Stomach (tissue), 9 donors: ENCODE results near the gene SSH2. TPM values are rescaled to one million over a fixed set of nuclear protein-coding genes. Genes with fewer than 3 reads are reported as not detected.

Source experiments
- DNase-seq, 2 donors: peaks; one replicate each; pipeline versions ENCODE4 v3.0.0 to v3.0.0-alpha.2; 2013 to 2019
- H3K27ac ChIP-seq, 5 donors: fragments of 200-600 bp in 4 of 5; sonication (generic) in 4 of 5; one replicate each; pipeline ENCODE4 v1.5.1; 2013 to 2019; ENCODE audit warnings: mild to moderate bottlenecking in 1 of 5, moderate library complexity in 1 of 5
- H3K27me3 ChIP-seq, 3 donors: fragments of 200-600 bp; sonication (generic); one replicate each; pipeline ENCODE4 v1.5.1; 2017 to 2019; ENCODE audit warnings: mixed run types in 1 of 3
- H3K36me3 ChIP-seq, 4 donors: fragments of 200-600 bp; sonication (generic); 1 replicate in 3 of 4; 2 replicates in 1 of 4; pipeline ENCODE4 v1.5.1; 2016 to 2019
- H3K4me1 ChIP-seq, 4 donors: fragments of 200-600 bp; sonication (generic); one replicate each; pipeline ENCODE4 v1.5.1; 2016 to 2019
- H3K4me3 ChIP-seq, 4 donors: fragments of 200-600 bp; sonication (generic) in 3 of 4; one replicate each; pipeline ENCODE4 v1.5.1; 2016 to 2019; ENCODE audit warnings: mild to moderate bottlenecking in 1 of 4
- H3K9me3 ChIP-seq, 4 donors: fragments of 200-600 bp; sonication (generic); one replicate each; pipeline ENCODE4 v1.5.1; 2016 to 2019
- EP300 ChIP-seq: sonication (generic); formaldehyde crosslinking; IDR thresholded peaks from one replicate; pipeline ENCODE4 v1.6.1; 2017; ENCODE audit warnings: antibody characterized with exemption
- POLR2A ChIP-seq, 4 donors: fragments of 450-650 bp; IDR thresholded peaks; one replicate each; pipeline ENCODE4 v1.6.1; 2016; ENCODE audit warnings: antibody characterized with exemption in 4 of 4, control low read depth in 2 of 4, mild to moderate bottlenecking in 1 of 4, moderate library complexity in 1 of 4
- POLR2AphosphoS5 ChIP-seq, 3 donors: sonication (generic); formaldehyde crosslinking; IDR thresholded peaks; one replicate each; pipeline ENCODE4 v1.6.1; 2016; ENCODE audit warnings: antibody characterized with exemption in 3 of 3
- WGBS, 5 donors: extraction: QIAGEN DNeasy Blood & Tissue Kit in 3 of 5; methylation state at CpG; one replicate each; pipeline versions ENCODE4 v1.1.5 to v1.1.7; 2013 to 2018; 5-methylcytosine and 5-hydroxymethylcytosine counted together
- intact Hi-C: fragments of 100-400 bp; cut with DNase I; formaldehyde crosslinking; loops from one replicate; pipeline ENCODE4 v1.15.1; 2023; ENCODE audit warnings: low total_unique reads
- polyA plus RNA-seq, 3 donors: library from polyadenylated mRNA; stranded (reverse); fragments of 200-250 nt; gene quantifications; one replicate each; pipeline ENCODE4 v1.2.3, GENCODE V29; 2013
- total RNA-seq, 5 donors: library from RNA; depleted of rRNA; stranded (reverse); fragments of >200 nt; gene quantifications; one replicate each; pipeline versions ENCODE4 v1.1.0 to v1.2.3, GENCODE V29; 2014 to 2016
- TF ChIP-seq, protein P1 (sequence below), 7 experiments: fragments of 450-650 bp in 4 of 7; fragments of 200-600 bp in 3 of 7; sonication (generic) in 3 of 7; IDR thresholded peaks; one replicate each; pipeline ENCODE4 v1.5.1; 2016 to 2019; ENCODE audit warnings: antibody characterized with exemption in 7 of 7, control low read depth in 2 of 7, mild to moderate bottlenecking in 1 of 7
- donor health status: healthy with polysubstance abuse.
- donor health status: Bipolar disorder and iron deficiency.
- donor health status: healthy.

The SSH2 gene
- total and polyA plus RNA-seq, 8 donors: 7.8 to 44.9 (median 24.1) TPM

DNA sequence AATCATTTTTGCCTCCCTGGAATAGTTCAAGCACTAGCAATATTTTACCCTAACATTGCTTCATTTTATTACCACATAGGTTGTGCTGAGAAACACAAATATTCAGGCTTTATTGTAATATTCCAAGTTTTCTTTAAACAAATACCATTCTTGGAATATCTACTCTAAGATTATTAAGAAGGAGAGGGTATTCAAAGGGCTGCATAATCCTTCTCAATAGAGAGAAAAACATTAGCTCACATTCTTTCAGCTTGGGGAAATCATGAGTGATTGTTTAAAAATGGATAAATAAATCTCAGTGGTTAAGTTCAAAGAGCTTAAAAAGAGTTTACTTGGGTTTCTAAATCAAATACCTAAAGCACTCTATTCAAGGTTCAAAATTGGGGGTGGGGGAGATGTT, 195.4 kb downstream of the SSH2 start:
- H3K4me3 ChIP-seq: no peak overlapping the region
- H3K9me3 ChIP-seq: no peaks in the 10 kb centered on the region
- peaks cover 0 to 6% (median 4%) of the 10 kb centered on the region in 4 donors for H3K36me3 ChIP-seq
- TF ChIP-seq EP300 (no peak), POLR2AphosphoS5 (IDR thresholded peaks at IDR 0.05) (no peak), POLR2A (IDR thresholded peaks at IDR 0.05) (no peak)
- TF ChIP-seq, protein P1, sequence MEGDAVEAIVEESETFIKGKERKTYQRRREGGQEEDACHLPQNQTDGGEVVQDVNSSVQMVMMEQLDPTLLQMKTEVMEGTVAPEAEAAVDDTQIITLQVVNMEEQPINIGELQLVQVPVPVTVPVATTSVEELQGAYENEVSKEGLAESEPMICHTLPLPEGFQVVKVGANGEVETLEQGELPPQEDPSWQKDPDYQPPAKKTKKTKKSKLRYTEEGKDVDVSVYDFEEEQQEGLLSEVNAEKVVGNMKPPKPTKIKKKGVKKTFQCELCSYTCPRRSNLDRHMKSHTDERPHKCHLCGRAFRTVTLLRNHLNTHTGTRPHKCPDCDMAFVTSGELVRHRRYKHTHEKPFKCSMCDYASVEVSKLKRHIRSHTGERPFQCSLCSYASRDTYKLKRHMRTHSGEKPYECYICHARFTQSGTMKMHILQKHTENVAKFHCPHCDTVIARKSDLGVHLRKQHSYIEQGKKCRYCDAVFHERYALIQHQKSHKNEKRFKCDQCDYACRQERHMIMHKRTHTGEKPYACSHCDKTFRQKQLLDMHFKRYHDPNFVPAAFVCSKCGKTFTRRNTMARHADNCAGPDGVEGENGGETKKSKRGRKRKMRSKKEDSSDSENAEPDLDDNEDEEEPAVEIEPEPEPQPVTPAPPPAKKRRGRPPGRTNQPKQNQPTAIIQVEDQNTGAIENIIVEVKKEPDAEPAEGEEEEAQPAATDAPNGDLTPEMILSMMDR (IDR thresholded peaks at IDR 0.05): no peak
- intact Hi-C loops: no loop called here
- H3K27me3 ChIP-seq: no peaks in the 10 kb centered on the region
- no peak overlapping the region for H3K27ac ChIP-seq
- DNase-seq: no peak
- peaks cover 0 to 36% (median 9%) of the 10 kb centered on the region in 4 donors for H3K4me1 ChIP-seq

DNA sequence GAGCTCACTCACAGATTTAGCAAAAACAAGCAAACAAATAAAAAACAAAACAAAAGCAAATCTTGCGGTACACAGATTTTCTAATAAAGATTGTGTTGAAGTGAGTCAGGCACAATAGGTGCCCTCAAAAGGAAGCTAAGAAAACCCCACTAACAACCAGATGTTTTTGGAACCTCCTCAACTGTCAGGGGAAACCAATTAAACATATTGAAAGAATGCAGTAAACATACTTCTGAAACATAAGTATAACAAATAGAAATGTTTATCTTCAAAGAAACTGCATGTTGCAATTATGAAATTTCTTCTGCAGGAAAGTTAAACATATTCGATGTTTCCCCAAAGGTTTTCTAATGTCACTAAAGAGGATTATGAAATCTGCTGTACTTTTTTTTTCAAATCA, 196.9 kb downstream of the SSH2 start:
- H3K4me1 ChIP-seq: peaks cover 0 to 36% (median 8%) of the 10 kb centered on the region in 4 donors
- intact Hi-C loops: no loop called here
- DNase-seq: no peak
- H3K27me3 ChIP-seq: no peaks in the 10 kb centered on the region
- H3K9me3 ChIP-seq: peaks cover 0 to 3% (median 0%) of the 10 kb centered on the region in 4 donors
- H3K36me3 ChIP-seq: peaks cover 0 to 6% (median 4%) of the 10 kb centered on the region in 4 donors
- TF ChIP-seq, protein P1 (IDR thresholded peaks at IDR 0.05): no peak
- TF ChIP-seq POLR2A (IDR thresholded peaks at IDR 0.05) (no peak), POLR2AphosphoS5 (IDR thresholded peaks at IDR 0.05) (no peak), EP300 (no peak)
- H3K4me3 ChIP-seq: no peak overlapping the region
- WGBS, 5 donors: 55 to 77% (median 72%) methylated on average over 2 of the region's 2 CpGs
- H3K27ac ChIP-seq: no peak overlapping the region

DNA sequence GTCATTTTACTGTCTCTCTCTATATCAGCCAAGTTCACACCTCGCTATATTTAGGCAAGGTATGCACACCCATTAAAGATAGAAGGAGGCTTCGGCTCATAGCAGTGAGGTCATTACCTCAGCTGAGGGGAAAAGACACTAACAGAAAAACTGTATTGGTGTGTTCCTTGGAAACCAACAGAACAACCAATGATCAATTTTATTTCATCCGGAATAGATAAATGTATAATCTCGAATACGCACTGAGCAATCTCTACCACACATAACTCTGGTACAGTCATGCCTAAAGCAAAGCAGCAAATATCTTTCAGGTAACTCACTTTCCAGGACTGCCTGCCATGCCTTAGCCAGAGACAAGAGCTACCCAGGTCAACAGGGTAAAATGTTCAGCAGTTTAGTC, 197.4 kb downstream of the SSH2 start:
- no peak for DNase-seq
- peaks cover 0 to 39% (median 8%) of the 10 kb centered on the region in 4 donors for H3K4me1 ChIP-seq
- TF ChIP-seq POLR2A (IDR thresholded peaks at IDR 0.05): no peak
- TF ChIP-seq, protein P1 (IDR thresholded peaks at IDR 0.05): no peak
- TF ChIP-seq POLR2AphosphoS5 (IDR thresholded peaks at IDR 0.05): no peak
- TF ChIP-seq EP300: no peak
- no peak overlapping the region for H3K4me3 ChIP-seq
- intact Hi-C loops: no loop called here
- 76 to 94% (median 89%) methylated on average over 5 of the region's 5 CpGs for WGBS, 5 donors
- H3K27ac ChIP-seq: no peak overlapping the region
- H3K27me3 ChIP-seq: no peaks in the 10 kb centered on the region
- H3K36me3 ChIP-seq: peaks cover 0 to 6% (median 4%) of the 10 kb centered on the region in 4 donors
- H3K9me3 ChIP-seq: peaks cover 0 to 3% (median 0%) of the 10 kb centered on the region in 4 donors

DNA sequence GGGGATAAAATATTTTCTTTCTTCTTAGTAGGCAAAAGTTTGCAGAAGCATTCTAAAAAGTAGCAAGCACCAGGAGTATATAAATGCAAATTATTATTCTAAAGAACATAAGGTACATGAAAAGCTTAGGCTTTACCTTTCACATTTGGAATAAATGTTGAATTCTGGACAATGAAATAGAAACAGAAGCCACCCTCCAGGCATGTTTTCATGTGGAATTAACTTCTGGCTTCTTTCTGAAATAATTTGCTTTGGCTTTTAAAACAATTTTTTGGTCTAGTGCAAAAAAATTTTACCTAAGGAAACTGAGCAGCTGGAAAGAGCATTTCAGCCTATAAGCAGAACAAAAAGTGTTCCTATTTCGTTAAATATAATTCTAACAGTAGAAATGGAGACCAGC, 197.8 kb downstream of the SSH2 start:
- Histone ChIP-seq H3K4me1 (peaks cover 0 to 43% (median 8%) of the 10 kb centered on the region in 4 donors), H3K9me3 (peaks cover 0 to 3% (median 0%) of the 10 kb centered on the region in 4 donors), H3K27me3 (no peaks in the 10 kb centered on the region), H3K4me3 (no peak overlapping the region), H3K27ac (no peak overlapping the region), H3K36me3 (peaks cover 0 to 6% (median 4%) of the 10 kb centered on the region in 4 donors)
- TF ChIP-seq, protein P1 (IDR thresholded peaks at IDR 0.05): no peak
- TF ChIP-seq POLR2AphosphoS5 (IDR thresholded peaks at IDR 0.05) (no peak), EP300 (no peak), POLR2A (IDR thresholded peaks at IDR 0.05) (no peak)
- DNase-seq: no peak
- intact Hi-C loops: no loop called here
- 79 to 98% (median 95%) methylated on average over 1 of the region's 1 CpG for WGBS, 5 donors
